GM12801 (cell line): ENCODE measurements around the gene ADD3.

ENCODE experiments used
- TF ChIP-seq, protein P1 (sequence below): IDR thresholded peaks from one replicate; pipeline ENCODE4 v1.5.1; 2011; ENCODE audit warnings: control low read depth; ENCODE audit not compliant: insufficient read length; ENCODE audit errors: extremely low read depth

The ADD3 gene

DNA sequence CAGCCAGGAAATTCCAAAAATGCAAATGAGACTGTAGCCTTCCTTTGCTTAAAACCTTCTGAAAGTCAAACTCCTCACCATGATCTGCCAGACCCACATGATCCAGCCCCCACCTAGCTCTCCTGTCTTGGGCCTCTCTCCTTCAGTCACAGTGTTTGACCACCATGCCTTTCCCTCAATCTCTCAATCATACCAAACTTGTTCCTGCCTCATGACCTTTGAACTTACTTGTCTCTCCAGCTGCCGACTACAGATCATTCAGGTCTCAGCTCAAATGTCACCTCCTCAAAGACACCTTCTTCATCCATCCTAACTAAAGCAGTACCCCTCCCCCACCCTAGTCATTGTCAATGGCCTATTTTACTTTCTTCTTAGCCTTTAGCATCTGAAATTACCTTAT is 9.3 kb upstream of the ADD3 start:
- TF ChIP-seq, protein P1, sequence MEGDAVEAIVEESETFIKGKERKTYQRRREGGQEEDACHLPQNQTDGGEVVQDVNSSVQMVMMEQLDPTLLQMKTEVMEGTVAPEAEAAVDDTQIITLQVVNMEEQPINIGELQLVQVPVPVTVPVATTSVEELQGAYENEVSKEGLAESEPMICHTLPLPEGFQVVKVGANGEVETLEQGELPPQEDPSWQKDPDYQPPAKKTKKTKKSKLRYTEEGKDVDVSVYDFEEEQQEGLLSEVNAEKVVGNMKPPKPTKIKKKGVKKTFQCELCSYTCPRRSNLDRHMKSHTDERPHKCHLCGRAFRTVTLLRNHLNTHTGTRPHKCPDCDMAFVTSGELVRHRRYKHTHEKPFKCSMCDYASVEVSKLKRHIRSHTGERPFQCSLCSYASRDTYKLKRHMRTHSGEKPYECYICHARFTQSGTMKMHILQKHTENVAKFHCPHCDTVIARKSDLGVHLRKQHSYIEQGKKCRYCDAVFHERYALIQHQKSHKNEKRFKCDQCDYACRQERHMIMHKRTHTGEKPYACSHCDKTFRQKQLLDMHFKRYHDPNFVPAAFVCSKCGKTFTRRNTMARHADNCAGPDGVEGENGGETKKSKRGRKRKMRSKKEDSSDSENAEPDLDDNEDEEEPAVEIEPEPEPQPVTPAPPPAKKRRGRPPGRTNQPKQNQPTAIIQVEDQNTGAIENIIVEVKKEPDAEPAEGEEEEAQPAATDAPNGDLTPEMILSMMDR: no peak

- TF ChIP-seq, protein P1: no peak
These were observed 4.8 kb upstream of the ADD3 start for GRCh38 chr10:110002801-110003523.

DNA sequence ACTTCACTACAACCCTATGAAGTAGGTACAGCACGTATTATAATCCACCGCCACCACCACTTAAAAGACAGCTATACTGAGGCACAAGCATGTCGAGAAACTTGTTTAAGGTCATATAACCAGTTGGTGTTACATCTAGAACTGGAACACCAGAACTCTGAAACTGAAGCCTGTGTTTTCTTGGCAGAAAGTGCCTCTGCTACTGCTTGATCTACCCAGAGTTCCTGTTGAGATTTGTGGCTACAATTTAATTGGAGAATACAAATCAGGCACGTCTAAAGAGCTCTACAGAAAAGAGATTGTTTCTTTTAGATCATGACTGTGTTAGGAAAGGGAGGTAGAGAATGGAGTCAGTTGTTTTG is 4.3 kb upstream of the ADD3 start:
- TF ChIP-seq, protein P1: no peak

GRCh38 chr10:110005719-110006118 is 2.1 kb upstream of the ADD3 start:
- TF ChIP-seq, protein P1: no peak

DNA sequence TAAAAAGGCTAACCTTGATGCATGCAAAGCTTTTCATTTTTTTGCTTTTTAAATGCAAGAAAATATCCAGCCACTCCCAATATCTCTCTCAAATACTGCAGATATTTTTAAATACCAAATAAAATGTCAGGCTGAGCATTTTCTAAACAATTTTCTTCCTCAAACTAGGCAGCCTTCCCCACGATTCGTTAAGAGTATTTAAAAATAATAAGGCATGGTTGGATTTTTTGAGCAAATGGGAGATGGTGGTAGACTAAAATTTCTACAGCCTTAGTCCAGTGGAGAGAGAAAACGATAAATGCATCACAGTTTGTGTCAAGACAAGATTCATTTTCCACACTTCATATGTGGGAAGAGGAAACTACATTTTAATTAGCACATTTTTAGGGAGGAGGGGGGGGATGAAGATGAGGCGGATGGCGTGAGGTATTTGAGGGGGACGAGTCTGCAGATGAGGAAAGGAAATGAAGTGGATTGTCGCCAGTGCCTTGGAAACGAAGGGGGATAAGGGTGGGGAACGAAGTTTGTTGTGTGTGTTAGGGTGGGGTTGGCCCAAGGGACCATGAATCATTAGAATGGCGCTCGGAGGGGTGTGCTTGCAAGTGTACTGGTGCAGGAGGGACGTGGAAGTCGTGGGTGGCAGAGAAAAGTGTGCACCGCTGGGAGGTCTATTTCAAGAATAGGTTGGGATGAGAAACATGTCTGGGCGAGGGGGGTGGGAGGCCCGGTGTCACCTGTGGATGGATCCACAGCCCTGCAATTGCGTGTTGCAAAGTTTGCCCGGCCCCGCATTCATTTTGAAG is 1.2 kb upstream of the ADD3 start:
- TF ChIP-seq, protein P1: no peak

- TF ChIP-seq, protein P1: no peak
These were observed 553 bp upstream of the ADD3 start for GRCh38 chr10:110007161-110007700.

DNA sequence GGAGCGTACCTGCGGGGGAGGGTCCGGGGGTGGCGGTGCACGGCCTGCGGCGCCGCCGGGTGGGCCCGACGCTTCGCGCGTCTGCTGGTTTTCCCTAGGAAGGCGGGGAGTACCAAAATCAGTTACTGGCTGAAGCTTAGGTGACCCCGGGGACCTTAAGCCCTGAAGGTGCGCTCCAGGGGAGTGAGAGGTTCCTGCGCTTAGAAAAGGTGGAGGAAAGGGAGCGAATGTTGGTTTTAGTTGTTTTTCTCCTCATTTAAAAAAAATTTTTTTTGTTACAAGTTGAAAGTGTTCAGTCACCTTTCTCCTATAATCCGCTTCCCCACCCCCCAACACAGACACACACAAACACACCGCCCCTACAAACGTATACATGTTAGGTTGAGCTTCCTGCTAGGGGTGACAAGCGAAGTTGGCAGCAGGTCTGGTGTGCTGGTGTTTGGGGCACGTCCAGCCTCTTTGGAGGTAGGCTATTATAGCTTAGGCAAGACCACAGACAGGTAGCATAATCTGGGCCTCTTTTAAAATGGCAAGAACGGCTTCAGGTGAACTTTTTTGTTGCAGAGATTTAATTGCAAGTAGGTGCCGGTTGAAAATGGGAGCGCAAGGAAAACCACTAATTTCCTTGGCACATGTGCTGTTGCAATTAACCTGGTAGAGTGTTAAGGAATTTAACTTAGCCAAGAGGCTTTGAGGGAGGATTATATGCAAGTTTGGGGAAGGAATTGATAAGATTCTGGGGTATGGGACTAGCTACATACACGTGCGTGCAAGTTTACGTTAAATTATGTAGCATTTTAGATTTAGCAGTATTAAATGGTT is 945 bp downstream of the ADD3 start:
- TF ChIP-seq, protein P1: no peak
